Left lung (tissue), 10 donors: Measurements from ENCODE around the gene SV2B. TPM values are rescaled to one million over a fixed set of nuclear protein-coding genes. Genes with fewer than 3 reads are reported as not detected.
A peak's percentile ranks its signal among the peaks of the same experiment; 100 is the strongest.

ENCODE experiments used
- ATAC-seq: fragments of 200-7000 bp; cut with Tn5 transposase; one replicate; pipeline ENCODE4 v1.9.1; 2020; ENCODE audit warnings: moderate library complexity
- DNase-seq, 4 donors: peaks; one replicate each; pipeline ENCODE4 v3.0.0-alpha.2; 2013 to 2020
- H3K27ac ChIP-seq, 2 donors: fragments of 200-600 bp; sonication (generic) in 1 of 2; one replicate each; pipeline versions ENCODE4 v1.5.0 to v1.8.0; 2020 to 2021
- H3K27me3 ChIP-seq, 2 donors: fragments of 200-600 bp; sonication (generic) in 1 of 2; one replicate each; pipeline versions ENCODE4 v1.5.0 to v1.8.0; 2020 to 2021
- H3K36me3 ChIP-seq, 2 donors: fragments of 200-600 bp; sonication (generic) in 1 of 2; one replicate each; pipeline versions ENCODE4 v1.5.0 to v1.8.0; 2020 to 2021
- H3K4me1 ChIP-seq, 2 donors: fragments of 200-600 bp; one replicate each; pipeline ENCODE4 v1.8.0; 2021
- H3K4me3 ChIP-seq, 2 donors: fragments of 200-600 bp; sonication (generic) in 1 of 2; one replicate each; pipeline versions ENCODE4 v1.5.0 to v1.8.0; 2020 to 2021; ENCODE audit warnings: mild to moderate bottlenecking in 1 of 2
- H3K9me3 ChIP-seq, 2 donors: fragments of 200-600 bp; sonication (generic) in 1 of 2; one replicate each; pipeline versions ENCODE4 v1.5.0 to v1.8.0; 2020 to 2021
- intact Hi-C, 2 donors: fragments of 100-400 bp; cut with DNase I; formaldehyde crosslinking; loops; one replicate each; pipeline versions ENCODE4 v1.11.2 to v1.14.2; 2022
- polyA plus RNA-seq, 6 donors: library from polyadenylated mRNA; unstranded; fragments of 120-200 nt; gene quantifications; one replicate each; pipeline ENCODE4 v1.2.1, GENCODE V29; 2013; ENCODE audit not compliant: insufficient read length in 6 of 6
- total RNA-seq, 2 donors: library from RNA; stranded (reverse); fragmentation: NEBNext Ultra II Directional; extraction: Animal tissue kit (Norgen Biotek cat#: 25700); gene quantifications; one replicate each; pipeline ENCODE4 v1.2.1, GENCODE V29; 2021
- TF ChIP-seq, protein P1 (sequence below), 2 donors: fragments of 200-600 bp; sonication (generic) in 1 of 2; IDR thresholded peaks; one replicate each; pipeline versions ENCODE4 v1.5.0 to v1.8.0; 2021; ENCODE audit warnings: antibody characterized with exemption in 2 of 2
- donor health status: DM: no; HTN: yes; CAD: no.
- donor health status: DM: no; HTN: no; CAD: no.

Gene SV2B
- total and polyA plus RNA-seq, 8 donors: 0.58 to 3.2 (median 1.4) TPM

DNA sequence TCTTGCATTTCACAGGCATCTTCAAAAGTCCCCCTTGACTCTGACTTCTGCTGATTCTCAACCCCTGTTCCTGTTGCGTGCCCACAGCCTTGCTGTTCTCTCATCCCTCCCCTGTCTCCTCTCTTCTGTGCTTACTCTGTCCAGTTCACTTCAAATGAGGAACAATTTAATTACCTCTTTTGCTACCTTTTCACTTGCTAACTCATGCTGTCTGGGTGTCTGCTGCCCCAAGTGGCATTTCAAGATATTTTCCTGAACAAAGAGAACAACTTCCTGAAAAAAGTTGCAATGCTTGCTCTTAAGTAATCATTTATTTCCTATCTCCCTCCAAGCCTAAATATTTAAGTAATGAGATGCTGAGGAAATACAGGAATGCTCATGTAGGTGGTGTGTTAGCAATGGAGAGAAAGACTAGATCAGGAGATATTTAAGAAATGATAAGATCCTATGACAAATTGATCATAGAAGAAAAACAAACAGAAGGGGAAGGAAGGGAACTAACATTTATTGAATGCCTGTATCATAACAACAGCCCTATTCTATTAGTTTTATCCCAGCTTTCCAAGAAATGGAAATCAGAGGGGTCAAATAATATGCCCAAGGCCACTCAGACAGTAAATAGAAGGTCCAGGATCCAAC is 42.2 kb downstream of the SV2B start:
- no peaks in the 10 kb centered on the region for H3K9me3 ChIP-seq
- intact Hi-C loops: no loop called here
- H3K27ac ChIP-seq: no peak overlapping the region
- H3K27me3 ChIP-seq: peaks cover under 1 to 8% of the 10 kb centered on the region in 2 donors
- peak in 1 of 4 donors; percentile 13 for DNase-seq
- no peaks in the 10 kb centered on the region for H3K4me1 ChIP-seq
- peak; percentile 61 for ATAC-seq
- no peaks in the 10 kb centered on the region for H3K36me3 ChIP-seq
- TF ChIP-seq, protein P1, sequence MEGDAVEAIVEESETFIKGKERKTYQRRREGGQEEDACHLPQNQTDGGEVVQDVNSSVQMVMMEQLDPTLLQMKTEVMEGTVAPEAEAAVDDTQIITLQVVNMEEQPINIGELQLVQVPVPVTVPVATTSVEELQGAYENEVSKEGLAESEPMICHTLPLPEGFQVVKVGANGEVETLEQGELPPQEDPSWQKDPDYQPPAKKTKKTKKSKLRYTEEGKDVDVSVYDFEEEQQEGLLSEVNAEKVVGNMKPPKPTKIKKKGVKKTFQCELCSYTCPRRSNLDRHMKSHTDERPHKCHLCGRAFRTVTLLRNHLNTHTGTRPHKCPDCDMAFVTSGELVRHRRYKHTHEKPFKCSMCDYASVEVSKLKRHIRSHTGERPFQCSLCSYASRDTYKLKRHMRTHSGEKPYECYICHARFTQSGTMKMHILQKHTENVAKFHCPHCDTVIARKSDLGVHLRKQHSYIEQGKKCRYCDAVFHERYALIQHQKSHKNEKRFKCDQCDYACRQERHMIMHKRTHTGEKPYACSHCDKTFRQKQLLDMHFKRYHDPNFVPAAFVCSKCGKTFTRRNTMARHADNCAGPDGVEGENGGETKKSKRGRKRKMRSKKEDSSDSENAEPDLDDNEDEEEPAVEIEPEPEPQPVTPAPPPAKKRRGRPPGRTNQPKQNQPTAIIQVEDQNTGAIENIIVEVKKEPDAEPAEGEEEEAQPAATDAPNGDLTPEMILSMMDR (IDR thresholded peaks at IDR 0.05): peak in 1 of 2 donors; percentile 49
- no peak overlapping the region for H3K4me3 ChIP-seq

DNA sequence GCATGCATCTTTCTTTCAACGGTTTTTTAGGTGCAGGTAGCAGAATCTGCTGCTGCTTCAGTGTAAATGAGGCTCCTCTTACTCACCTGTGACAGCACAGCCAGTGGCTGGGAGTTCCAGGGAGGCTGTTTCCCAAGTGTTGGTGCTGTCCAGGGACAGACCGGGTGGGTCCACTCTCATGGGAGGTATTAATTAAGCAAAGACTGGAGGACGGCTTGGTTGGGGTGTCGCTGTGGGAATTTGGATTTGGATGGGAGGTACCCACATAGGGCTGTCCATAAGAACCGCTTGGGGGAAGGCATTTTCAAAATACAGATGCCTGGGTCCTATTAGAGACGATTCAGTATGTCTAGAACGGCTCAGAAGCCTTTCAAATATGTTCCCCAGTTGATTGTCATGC is 42.9 kb downstream of the SV2B start:
- Histone ChIP-seq H3K36me3 (no peaks in the 10 kb centered on the region), H3K4me1 (no peaks in the 10 kb centered on the region), H3K9me3 (no peaks in the 10 kb centered on the region), H3K4me3 (no peak overlapping the region), H3K27me3 (peaks cover 0 to 12% of the 10 kb centered on the region in 2 donors), H3K27ac (no peak overlapping the region)
- TF ChIP-seq, protein P1 (IDR thresholded peaks at IDR 0.05): no peak
- intact Hi-C loops: no loop called here
- DNase-seq (no peak), ATAC-seq (no peak)

DNA sequence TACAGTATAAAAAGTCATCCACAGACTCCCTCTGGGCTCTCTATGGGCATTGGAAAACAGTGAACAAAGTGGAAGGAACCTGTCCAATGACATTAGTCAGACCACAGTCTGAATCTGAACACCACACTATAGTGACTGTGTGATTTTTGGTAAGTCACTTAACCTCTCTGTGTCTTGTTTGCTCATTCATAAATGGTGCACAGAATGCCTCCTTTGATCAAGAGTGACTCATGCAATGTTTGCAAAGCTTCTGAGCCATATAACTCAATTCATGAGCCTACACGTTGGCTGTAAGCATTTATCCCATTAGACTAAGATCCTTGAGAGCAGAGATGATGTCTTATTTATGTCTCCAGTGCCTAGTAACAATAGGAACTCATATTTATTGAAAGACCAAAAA is 46.7 kb downstream of the SV2B start:
- DNase-seq (no peak), ATAC-seq (no peak)
- Histone ChIP-seq H3K27me3 (peaks cover 0 to 32% of the 10 kb centered on the region in 2 donors), H3K4me1 (no peaks in the 10 kb centered on the region), H3K4me3 (no peak overlapping the region), H3K36me3 (no peaks in the 10 kb centered on the region), H3K27ac (no peak overlapping the region), H3K9me3 (no peaks in the 10 kb centered on the region)
- intact Hi-C loops: no loop called here
- TF ChIP-seq, protein P1 (IDR thresholded peaks at IDR 0.05): no peak

DNA sequence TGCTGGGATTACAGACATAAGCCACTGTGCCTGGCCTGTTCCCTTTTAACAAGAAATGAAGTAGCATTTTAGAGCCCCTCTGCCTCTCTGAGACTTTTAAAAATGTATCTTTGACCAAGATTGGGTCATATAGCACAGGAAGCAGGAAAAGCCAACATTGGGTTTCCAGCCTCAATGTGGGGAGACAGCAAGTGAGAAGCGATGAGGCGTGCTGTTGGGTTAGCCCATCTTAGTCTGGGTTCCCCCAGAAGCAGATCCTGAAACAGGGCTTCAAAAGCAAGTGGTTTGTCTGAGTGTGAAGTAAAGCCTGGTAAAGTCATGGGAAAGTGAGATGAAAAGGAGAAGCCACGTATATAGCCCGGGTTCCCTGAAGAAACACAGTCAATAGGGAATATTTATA is 48.2 kb downstream of the SV2B start:
- Histone ChIP-seq H3K4me3 (no peak overlapping the region), H3K9me3 (no peaks in the 10 kb centered on the region), H3K27me3 (peaks cover 0 to 43% of the 10 kb centered on the region in 2 donors), H3K36me3 (no peaks in the 10 kb centered on the region), H3K4me1 (no peaks in the 10 kb centered on the region), H3K27ac (no peak overlapping the region)
- ATAC-seq: no peak
- DNase-seq: no peak
- intact Hi-C loops: no loop called here
- TF ChIP-seq, protein P1 (IDR thresholded peaks at IDR 0.05): no peak

DNA sequence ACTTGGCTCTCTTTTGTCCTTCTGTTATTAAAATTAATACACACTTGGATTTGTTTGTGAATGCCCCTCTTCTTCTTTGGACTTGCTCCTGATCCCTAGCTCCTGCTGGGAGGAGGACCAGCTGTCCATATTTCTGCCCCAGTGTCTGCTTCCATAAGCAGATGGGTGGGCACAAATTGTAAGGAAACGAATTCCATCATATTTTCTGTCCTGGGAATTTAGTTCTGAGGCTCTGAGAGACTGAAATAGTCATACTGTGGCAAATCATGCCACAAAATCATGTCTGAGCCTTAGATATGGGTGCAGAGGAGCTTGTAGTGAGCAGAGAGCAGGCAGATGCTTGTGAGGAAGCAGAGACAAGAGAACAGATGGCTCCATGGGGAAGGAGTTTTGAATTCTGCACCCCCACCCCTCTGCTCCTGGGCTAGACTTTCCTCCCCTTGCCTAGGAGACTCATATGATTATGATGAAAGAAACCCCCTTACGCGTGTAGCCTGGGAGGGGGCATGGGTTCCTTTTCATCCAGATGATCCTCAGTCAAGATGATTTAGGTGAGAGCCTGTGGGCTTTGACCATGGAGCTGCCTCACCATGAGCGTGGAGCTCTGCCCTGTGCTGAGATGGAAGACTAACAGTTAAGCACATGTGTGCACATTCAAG is 50.6 kb downstream of the SV2B start:
- peaks cover 0 to 54% of the 10 kb centered on the region in 2 donors for H3K27me3 ChIP-seq
- H3K27ac ChIP-seq: no peak overlapping the region
- no peaks in the 10 kb centered on the region for H3K4me1 ChIP-seq
- no peak overlapping the region for H3K4me3 ChIP-seq
- no peaks in the 10 kb centered on the region for H3K9me3 ChIP-seq
- ATAC-seq: no peak
- no peaks in the 10 kb centered on the region for H3K36me3 ChIP-seq
- intact Hi-C loops: no loop called here
- TF ChIP-seq, protein P1 (IDR thresholded peaks at IDR 0.05): no peak
- DNase-seq: no peak
